ENCODE measurements around the gene LIN37.

Gene LIN37

GRCh38 chr19:35776102-35776788 lies 27.9 kb downstream of the LIN37 start:
- no peak for DNase-seq

- DNase-seq, result no peak
Measured at GRCh38 chr19:35777086-35777841, 28.9 kb downstream of the LIN37 start.

GRCh38 chr19:35777961-35778360 lies 29.6 kb downstream of the LIN37 start:
- DNase-seq, result no peak

GRCh38 chr19:35779033-35779432 lies 30.7 kb downstream of the LIN37 start:
- DNase-seq, result no peak

GRCh38 chr19:35780058-35780457 lies 31.7 kb downstream of the LIN37 start:
- no peak for DNase-seq

- DNase-seq, result no peak
Measured at GRCh38 chr19:35780717-35781116, 32.3 kb downstream of the LIN37 start.

- DNase-seq, result no peak
Measured at GRCh38 chr19:35781650-35782049, 33.3 kb downstream of the LIN37 start.

GRCh38 chr19:35782589-35782988 lies 34.2 kb downstream of the LIN37 start:
- DNase-seq, result no peak

- DNase-seq, result no peak
Measured at GRCh38 chr19:35783469-35784434, 35.4 kb downstream of the LIN37 start.

- DNase-seq, result no peak
Measured at GRCh38 chr19:35784503-35785338, 36.3 kb downstream of the LIN37 start.

- no peak for DNase-seq
Measured at GRCh38 chr19:35785339-35785627, 36.9 kb downstream of the LIN37 start.

GRCh38 chr19:35786299-35787160 lies 38.2 kb downstream of the LIN37 start:
- DNase-seq, result no peak

GRCh38 chr19:35787227-35787799 lies 38.9 kb downstream of the LIN37 start:
- no peak for DNase-seq

GRCh38 chr19:35788205-35788960 lies 40.0 kb downstream of the LIN37 start:
- DNase-seq, result no peak

- DNase-seq, result no peak
Measured at GRCh38 chr19:35789195-35789977, 41.0 kb downstream of the LIN37 start.

GRCh38 chr19:35789978-35790944 lies 41.9 kb downstream of the LIN37 start:
- DNase-seq, result no peak

GRCh38 chr19:35790981-35791813 lies 42.8 kb downstream of the LIN37 start:
- DNase-seq, result no peak

Data from NCI-H1417 treated with DMSO at 0.1 percent for 48 hours (cell line).